Endodermal cell (in vitro differentiated cells): ENCODE measurements around the gene BAX. TPM values are rescaled to one million over a fixed set of nuclear protein-coding genes. Genes with fewer than 3 reads are reported as not detected.

Experiments
- DNase-seq: peaks from one replicate; pipeline ENCODE4 v3.0.0-alpha.2; 2017
- H3K27ac ChIP-seq: 2 replicates; pipeline ENCODE4 v1.5.1; 2013; ENCODE audit warnings: mild to moderate bottlenecking, low read depth, low read length, moderate library complexity
- H3K27me3 ChIP-seq: 2 replicates; pipeline ENCODE4 v1.6.1; 2013; ENCODE audit warnings: mild to moderate bottlenecking, low read length, moderate library complexity; ENCODE audit not compliant: insufficient read depth, control insufficient read depth, poor library complexity, severe bottlenecking
- H3K36me3 ChIP-seq: 2 replicates; pipeline ENCODE4 v1.7.0; 2013; ENCODE audit warnings: mild to moderate bottlenecking, low read length, moderate library complexity; ENCODE audit not compliant: control insufficient read depth, insufficient read depth
- H3K4me1 ChIP-seq: one replicate; pipeline ENCODE4 v1.7.0; 2013; ENCODE audit warnings: low read length; ENCODE audit not compliant: control insufficient read depth, insufficient read depth
- H3K4me3 ChIP-seq: 2 replicates; pipeline ENCODE4 v1.5.1; 2013; ENCODE audit warnings: mild to moderate bottlenecking, low read length, moderate library complexity
- H3K9ac ChIP-seq: 2 replicates; pipeline ENCODE4 v1.6.1; 2013; ENCODE audit warnings: mild to moderate bottlenecking, low read length, moderate library complexity; ENCODE audit not compliant: poor library complexity, severe bottlenecking; ENCODE audit errors: extremely low read depth
- H3K9me3 ChIP-seq: 2 replicates; pipeline ENCODE4 v1.6.1; 2013; ENCODE audit warnings: mild to moderate bottlenecking, low read length, moderate library complexity; ENCODE audit not compliant: control insufficient read depth
- H3K27ac Mint-ChIP-seq: 2 replicates; pipeline ENCODE4 v1.8.0; 2020; ENCODE audit warnings: mixed read lengths
- H3K27me3 Mint-ChIP-seq: 2 replicates; pipeline ENCODE4 v1.8.0; 2021; ENCODE audit warnings: mild to moderate bottlenecking, mixed read lengths; ENCODE audit not compliant: insufficient read depth
- H3K36me3 Mint-ChIP-seq: 2 replicates; pipeline ENCODE4 v1.8.0; 2020; ENCODE audit warnings: low read depth, mixed read lengths
- H3K4me1 Mint-ChIP-seq: 2 replicates; pipeline ENCODE4 v1.8.0; 2020; ENCODE audit warnings: mixed read lengths
- H3K4me3 Mint-ChIP-seq: 2 replicates; pipeline ENCODE4 v1.8.0; 2020; ENCODE audit warnings: mild to moderate bottlenecking, moderate library complexity, mixed read lengths
- H3K9me3 Mint-ChIP-seq: 2 replicates; pipeline ENCODE4 v1.8.0; 2020; ENCODE audit warnings: mild to moderate bottlenecking, mixed read lengths
- WGBS, 2 experiments: methylation state at CpG; one replicate each; pipeline versions ENCODE4 v1.1.5 to v1.1.7; 2013; ENCODE audit warnings: missing lambda C conversion rate in 2 of 2, mixed read lengths in 1 of 2; ENCODE audit not compliant: insufficient coverage in 1 of 2, insufficient read length in 1 of 2; 5-methylcytosine and 5-hydroxymethylcytosine counted together
- total RNA-seq, 2 donors: library from RNA; stranded (reverse); fragmentation: NEBNext Ultra II Directional in 1 of 2; extraction: Animal tissue kit (Norgen Biotek cat#: 25700) in 1 of 2; gene quantifications; 2 replicates in 1 of 2; 3 replicates in 1 of 2; pipeline ENCODE4 v1.2.1, GENCODE V29; 2021
- TF ChIP-seq, protein P1 (sequence below): fragments of 200-600 bp; sonication (generic); conservative IDR thresholded peaks from 2 replicates; pipeline ENCODE4 v1.5.0; 2021; ENCODE audit warnings: antibody characterized with exemption, mild to moderate bottlenecking

Gene BAX
- total RNA-seq, 2 donors from 2014 or later = 172 to 184 TPM

DNA sequence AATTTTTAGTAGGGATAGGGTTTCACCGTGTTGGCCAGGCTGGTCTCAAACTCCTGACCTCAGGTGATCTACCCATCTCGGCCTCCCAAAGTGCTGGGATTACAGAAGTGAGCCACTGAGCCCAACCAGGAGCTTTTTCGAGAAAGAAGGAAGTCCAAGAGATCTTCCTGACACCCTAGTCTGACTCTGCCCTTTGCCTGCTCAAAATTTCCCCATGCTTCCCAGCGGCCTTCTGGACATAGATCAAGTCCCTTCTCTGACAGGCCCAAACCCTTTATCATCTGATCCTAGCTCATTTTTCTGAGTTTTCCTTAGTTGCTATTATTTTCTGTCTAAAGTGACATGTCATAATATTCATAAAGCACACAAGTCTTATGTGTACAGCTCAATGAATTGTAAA is 1.5 kb upstream of the BAX start:
- Mint-ChIP-seq H3K4me3 (no peak overlapping the region), H3K27ac (no peak overlapping the region)
- H3K4me3 ChIP-seq = no peak overlapping the region

DNA sequence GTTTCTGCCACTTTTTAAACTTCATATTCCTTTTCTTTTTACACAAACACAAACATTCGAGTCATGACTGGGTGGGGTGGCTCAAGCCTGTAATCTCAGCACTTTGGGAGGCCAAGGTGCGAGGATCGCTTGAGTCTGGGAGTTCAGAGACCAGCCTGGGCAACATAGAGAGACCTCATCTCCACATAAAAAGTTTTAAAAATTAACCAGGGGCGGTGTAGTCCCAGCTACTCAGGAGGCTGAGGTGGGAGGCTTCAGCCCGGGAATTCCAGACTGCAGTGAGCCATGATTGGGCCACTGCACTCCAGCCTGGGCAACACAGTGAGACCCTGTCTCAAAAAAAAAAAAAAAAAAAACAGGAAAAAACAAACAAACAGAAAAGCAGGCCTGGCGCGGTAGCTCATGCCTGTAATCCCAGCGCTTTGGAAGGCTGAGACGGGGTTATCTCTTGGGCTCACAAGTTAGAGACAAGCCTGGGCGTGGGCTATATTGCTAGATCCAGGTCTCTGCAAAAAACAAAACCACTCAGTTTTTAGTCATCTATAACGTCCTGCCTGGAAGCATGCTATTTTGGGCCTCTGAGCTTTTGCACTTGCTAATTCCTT is 583 bp upstream of the BAX start:
- Mint-ChIP-seq H3K4me3 (peak overlapping the region; percentile 65), H3K9me3 (no peaks in the 10 kb centered on the region), H3K36me3 (peaks cover 32% of the 10 kb centered on the region), H3K27me3 (peaks cover 7% of the 10 kb centered on the region), H3K27ac (peak overlapping the region; percentile 92), H3K4me1 (peaks cover 14% of the 10 kb centered on the region)
- no peak for DNase-seq
- 64 to 80% methylated on average over 6 to 11 of the region's 11 CpGs for WGBS, 2 experiments
- TF ChIP-seq, protein P1, sequence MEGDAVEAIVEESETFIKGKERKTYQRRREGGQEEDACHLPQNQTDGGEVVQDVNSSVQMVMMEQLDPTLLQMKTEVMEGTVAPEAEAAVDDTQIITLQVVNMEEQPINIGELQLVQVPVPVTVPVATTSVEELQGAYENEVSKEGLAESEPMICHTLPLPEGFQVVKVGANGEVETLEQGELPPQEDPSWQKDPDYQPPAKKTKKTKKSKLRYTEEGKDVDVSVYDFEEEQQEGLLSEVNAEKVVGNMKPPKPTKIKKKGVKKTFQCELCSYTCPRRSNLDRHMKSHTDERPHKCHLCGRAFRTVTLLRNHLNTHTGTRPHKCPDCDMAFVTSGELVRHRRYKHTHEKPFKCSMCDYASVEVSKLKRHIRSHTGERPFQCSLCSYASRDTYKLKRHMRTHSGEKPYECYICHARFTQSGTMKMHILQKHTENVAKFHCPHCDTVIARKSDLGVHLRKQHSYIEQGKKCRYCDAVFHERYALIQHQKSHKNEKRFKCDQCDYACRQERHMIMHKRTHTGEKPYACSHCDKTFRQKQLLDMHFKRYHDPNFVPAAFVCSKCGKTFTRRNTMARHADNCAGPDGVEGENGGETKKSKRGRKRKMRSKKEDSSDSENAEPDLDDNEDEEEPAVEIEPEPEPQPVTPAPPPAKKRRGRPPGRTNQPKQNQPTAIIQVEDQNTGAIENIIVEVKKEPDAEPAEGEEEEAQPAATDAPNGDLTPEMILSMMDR = no peak
- Histone ChIP-seq H3K4me3 (peak overlapping the region; percentile 95), H3K27ac (no peak overlapping the region), H3K9ac (peak overlapping the region; percentile 91), H3K27me3 (no peaks in the 10 kb centered on the region), H3K36me3 (peaks cover 30% of the 10 kb centered on the region), H3K9me3 (no peaks in the 10 kb centered on the region), H3K4me1 (no peaks in the 10 kb centered on the region)

More for the DNA sequence above, 1.5 kb upstream of the BAX start:
- Histone ChIP-seq H3K27me3 (no peaks in the 10 kb centered on the region), H3K9ac (no peak overlapping the region), H3K27ac (no peak overlapping the region), H3K4me1 (no peaks in the 10 kb centered on the region), H3K9me3 (no peaks in the 10 kb centered on the region), H3K36me3 (peaks cover 22% of the 10 kb centered on the region)
- WGBS, 2 experiments = 82 to 89% methylated on average over 4 of the region's 4 CpGs
- Mint-ChIP-seq H3K27me3 (peaks cover 7% of the 10 kb centered on the region), H3K9me3 (no peaks in the 10 kb centered on the region), H3K4me1 (peaks cover 14% of the 10 kb centered on the region), H3K36me3 (peaks cover 24% of the 10 kb centered on the region)
- TF ChIP-seq, protein P1 = no peak
- no peak for DNase-seq

DNA sequence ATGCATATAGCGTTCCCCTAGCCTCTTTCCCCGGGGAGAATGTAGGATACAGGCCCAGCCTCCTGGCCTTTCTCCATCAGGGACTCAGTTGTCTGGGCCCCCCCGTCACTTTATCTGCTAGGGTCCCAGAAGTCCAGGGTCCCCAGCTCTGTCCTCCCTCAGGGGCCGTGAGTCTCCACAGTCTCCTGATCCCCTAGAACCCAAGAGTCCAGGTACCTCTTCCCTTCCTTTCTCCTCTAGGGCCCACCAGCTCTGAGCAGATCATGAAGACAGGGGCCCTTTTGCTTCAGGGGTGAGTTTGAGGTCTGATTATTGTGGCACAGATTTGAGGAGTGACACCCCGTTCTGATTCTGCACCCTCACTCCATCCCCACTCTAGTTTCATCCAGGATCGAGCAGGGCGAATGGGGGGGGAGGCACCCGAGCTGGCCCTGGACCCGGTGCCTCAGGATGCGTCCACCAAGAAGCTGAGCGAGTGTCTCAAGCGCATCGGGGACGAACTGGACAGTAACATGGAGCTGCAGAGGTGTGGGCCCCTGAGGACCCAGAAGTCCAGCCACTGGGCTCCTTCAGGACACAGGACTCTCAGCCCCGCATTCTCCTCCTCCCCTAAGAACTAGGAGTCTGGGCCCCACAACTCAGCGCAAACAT is 758 bp downstream of the BAX start:
- Histone ChIP-seq H3K36me3 (peaks cover 30% of the 10 kb centered on the region), H3K9ac (peak overlapping the region; percentile 91), H3K27me3 (no peaks in the 10 kb centered on the region), H3K4me1 (no peaks in the 10 kb centered on the region), H3K4me3 (peak overlapping the region; percentile 95), H3K27ac (peak overlapping the region; percentile 89), H3K9me3 (no peaks in the 10 kb centered on the region)
- Mint-ChIP-seq H3K27ac (peak overlapping the region; percentile 81), H3K27me3 (peaks cover 7% of the 10 kb centered on the region), H3K9me3 (no peaks in the 10 kb centered on the region), H3K4me1 (peaks cover 14% of the 10 kb centered on the region), H3K4me3 (peak overlapping the region; percentile 65), H3K36me3 (peaks cover 36% of the 10 kb centered on the region)
- TF ChIP-seq, protein P1 = no peak
- DNase-seq = no peak
- WGBS, 2 experiments = 66 to 86% methylated on average over 8 to 16 of the region's 16 CpGs
